ENCODE data around the gene AGTPBP1.

AGTPBP1 gene

GRCh38 chr9:85536514-85536913 is 205.2 kb downstream of the AGTPBP1 start:
- no peak for DNase-seq (ENCODE audit: low spot score)

GRCh38 chr9:85536076-85536475 is 205.7 kb downstream of the AGTPBP1 start:
- DNase-seq (ENCODE audit: low spot score) = no peak

- no peak for DNase-seq (ENCODE audit: low spot score)
Observed at GRCh38 chr9:85534340-85534739, 207.4 kb downstream of the AGTPBP1 start.

- DNase-seq (ENCODE audit: low spot score) = no peak
Observed at GRCh38 chr9:85533538-85533937, 208.2 kb downstream of the AGTPBP1 start.

GRCh38 chr9:85530721-85531120 is 211.0 kb downstream of the AGTPBP1 start:
- DNase-seq (ENCODE audit: low spot score) = no peak

GRCh38 chr9:85528607-85529006 is 213.1 kb downstream of the AGTPBP1 start:
- DNase-seq (ENCODE audit: low spot score) = no peak

- no peak for DNase-seq (ENCODE audit: low spot score)
Observed at GRCh38 chr9:85528142-85528541, 213.6 kb downstream of the AGTPBP1 start.

- no peak for DNase-seq (ENCODE audit: low spot score)
Observed at GRCh38 chr9:85527331-85528020, 214.3 kb downstream of the AGTPBP1 start.

GRCh38 chr9:85524531-85524930 is 217.2 kb downstream of the AGTPBP1 start:
- no peak for DNase-seq (ENCODE audit: low spot score)

- no peak for DNase-seq (ENCODE audit: low spot score)
Observed at GRCh38 chr9:85523202-85523601, 218.6 kb downstream of the AGTPBP1 start.

GRCh38 chr9:85522459-85523092 is 219.2 kb downstream of the AGTPBP1 start:
- DNase-seq (ENCODE audit: low spot score) = no peak

GRCh38 chr9:85521371-85522197 is 220.2 kb downstream of the AGTPBP1 start:
- DNase-seq (ENCODE audit: low spot score) = no peak

GRCh38 chr9:85516976-85517637 is 224.6 kb downstream of the AGTPBP1 start:
- DNase-seq (ENCODE audit: low spot score) = no peak

- no peak for DNase-seq (ENCODE audit: low spot score)
Observed at GRCh38 chr9:85516455-85516854, 225.3 kb downstream of the AGTPBP1 start.

- DNase-seq (ENCODE audit: low spot score) = no peak
Observed at GRCh38 chr9:85515021-85515420, 226.7 kb downstream of the AGTPBP1 start.

GRCh38 chr9:85514256-85514655 is 227.5 kb downstream of the AGTPBP1 start:
- no peak for DNase-seq (ENCODE audit: low spot score)

- DNase-seq (ENCODE audit: low spot score) = no peak
Observed at GRCh38 chr9:85511746-85512145, 230.0 kb downstream of the AGTPBP1 start.

GRCh38 chr9:85510830-85511504 is 230.8 kb downstream of the AGTPBP1 start:
- no peak for DNase-seq (ENCODE audit: low spot score)

- peak; percentile 16 for DNase-seq (ENCODE audit: low spot score)
Observed at GRCh38 chr9:85508616-85509015, 233.1 kb downstream of the AGTPBP1 start.

GRCh38 chr9:85505612-85506011 is 236.1 kb downstream of the AGTPBP1 start:
- DNase-seq (ENCODE audit: low spot score) = no peak

- no peak for DNase-seq (ENCODE audit: low spot score)
Observed at GRCh38 chr9:85502815-85503655, 238.7 kb downstream of the AGTPBP1 start.

All from HuH-7 (cell line).